Measurements from ENCODE around the gene SLC15A4.
"Not testable (repeated sequence)": the region's sequence is repeated elsewhere in the genome, so short reads cannot be mapped to it uniquely, and the experiment has no call there.

Gene SLC15A4

DNA sequence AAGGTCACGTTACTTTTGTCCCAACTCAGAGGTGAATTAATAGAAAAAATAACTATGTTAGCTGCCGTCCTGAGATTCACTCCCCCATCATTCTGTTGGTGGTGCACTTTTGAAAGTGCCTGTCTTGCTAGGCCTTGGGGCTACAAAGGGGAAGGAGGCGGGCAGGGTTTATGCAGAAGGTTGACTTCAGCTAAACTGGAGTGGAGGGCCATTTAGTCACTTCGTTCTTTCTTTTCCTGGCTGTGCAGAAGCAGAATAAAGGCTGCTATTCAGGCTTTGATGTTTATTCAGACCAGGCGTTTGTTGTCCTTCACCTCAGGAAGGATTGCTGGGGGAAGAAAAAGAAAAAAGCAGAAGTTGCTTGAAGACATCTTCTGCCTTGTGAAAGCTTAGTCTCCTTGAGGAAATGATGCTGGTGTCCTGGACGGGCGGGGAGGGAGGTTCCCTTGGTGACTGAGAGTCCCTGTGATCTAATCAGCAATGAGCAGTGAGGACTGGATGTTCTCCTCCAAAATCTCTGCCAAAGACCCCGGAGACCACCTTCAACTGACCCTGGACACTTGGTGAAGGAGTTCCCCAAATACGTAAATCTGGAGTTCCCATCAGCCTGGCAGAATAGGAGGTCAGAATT, 33.5 kb upstream of the SLC15A4 start:
- Histone ChIP-seq H3K9ac (ENCODE audit: insufficient read length) (no peak overlapping the region), H3K9me3 (ENCODE audit: low read depth, low read length) (no peaks in the 10 kb centered on the region), H3K27ac (no peak overlapping the region), H3K4me3 (no peak overlapping the region), H3K36me3 (ENCODE audit: insufficient read depth, low read length) (no peaks in the 10 kb centered on the region)
- TF ChIP-seq FOXP2 (optimal IDR thresholded peaks at IDR 0.05; ENCODE audit: control extremely low read depth, extremely low read length, insufficient read depth) (no peak), EZH2 (IDR thresholded peaks at IDR 0.05) (no peak), POLR2AphosphoS5 (IDR thresholded peaks at IDR 0.05; ENCODE audit: borderline replicate concordance, low read depth, low read length) (no peak)
- DNase-seq (ENCODE audit: low read depth, low spot score) = no peak

DNA sequence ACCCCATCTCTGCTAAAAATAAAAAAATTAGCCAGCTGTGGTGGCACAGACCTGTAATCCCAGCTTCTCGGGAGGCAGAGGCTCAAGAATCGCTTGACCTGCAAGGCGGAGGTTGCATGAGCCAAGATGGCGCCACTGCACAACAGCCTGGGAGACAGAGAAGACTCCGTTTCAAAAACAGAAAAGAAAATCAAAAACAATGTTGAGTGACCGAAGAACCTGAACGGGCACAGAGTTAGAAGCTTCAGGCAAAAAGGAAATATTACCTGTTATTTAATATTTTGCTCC, 33.0 kb upstream of the SLC15A4 start:
- Histone ChIP-seq H3K27ac (no peak overlapping the region), H3K9ac (ENCODE audit: insufficient read length) (no peak overlapping the region), H3K9me3 (ENCODE audit: low read depth, low read length) (no peaks in the 10 kb centered on the region), H3K36me3 (ENCODE audit: insufficient read depth, low read length) (no peaks in the 10 kb centered on the region), H3K4me3 (no peak overlapping the region)
- DNase-seq (ENCODE audit: low read depth, low spot score) = no peak
- TF ChIP-seq FOXP2 (optimal IDR thresholded peaks at IDR 0.05; ENCODE audit: control extremely low read depth, extremely low read length, insufficient read depth) (no peak), EZH2 (IDR thresholded peaks at IDR 0.05) (no peak), POLR2AphosphoS5 (IDR thresholded peaks at IDR 0.05; ENCODE audit: borderline replicate concordance, low read depth, low read length) (no peak)

DNA sequence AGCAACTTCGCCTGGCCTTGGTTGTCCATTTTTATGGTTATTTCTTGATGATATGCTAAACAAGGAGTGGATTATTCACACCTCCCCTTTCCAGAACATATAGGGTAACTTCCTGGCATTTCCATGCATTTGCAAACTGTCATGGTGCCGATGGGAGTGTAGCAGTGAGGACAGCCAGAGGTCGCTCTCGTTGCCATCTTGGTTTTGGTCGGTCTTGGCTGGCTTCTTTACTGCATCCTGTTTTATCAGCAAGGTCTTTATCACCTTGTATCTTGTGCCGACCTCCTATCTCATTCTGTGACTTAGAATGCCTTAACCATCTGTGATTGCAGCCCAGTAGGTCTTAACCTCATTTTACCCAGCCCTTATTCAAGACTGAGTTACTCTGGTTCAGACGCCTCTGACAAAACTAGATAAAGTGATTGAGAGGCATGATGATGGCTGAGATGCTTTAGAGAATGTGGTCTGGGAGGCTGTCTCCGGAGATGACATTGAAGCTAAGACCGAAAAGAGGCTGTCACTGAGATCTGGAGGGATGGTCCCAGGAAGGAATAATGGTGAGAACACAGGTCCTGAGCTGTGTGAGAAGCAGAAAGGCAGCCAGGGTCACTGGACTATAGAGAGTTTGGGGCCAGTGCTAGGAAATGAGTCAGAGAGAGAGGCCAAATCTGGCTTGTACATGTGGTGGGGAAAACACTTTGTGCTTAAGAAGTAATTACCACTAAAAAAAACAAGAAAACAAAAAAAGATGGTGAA, 32.5 kb upstream of the SLC15A4 start:
- TF ChIP-seq POLR2AphosphoS5 (IDR thresholded peaks at IDR 0.05; ENCODE audit: borderline replicate concordance, low read depth, low read length) (no peak), FOXP2 (optimal IDR thresholded peaks at IDR 0.05; ENCODE audit: control extremely low read depth, extremely low read length, insufficient read depth) (no peak), EZH2 (IDR thresholded peaks at IDR 0.05) (no peak)
- Histone ChIP-seq H3K27ac (no peak overlapping the region), H3K9me3 (ENCODE audit: low read depth, low read length) (no peaks in the 10 kb centered on the region), H3K4me3 (no peak overlapping the region), H3K36me3 (ENCODE audit: insufficient read depth, low read length) (no peaks in the 10 kb centered on the region), H3K9ac (ENCODE audit: insufficient read length) (no peak overlapping the region)
- DNase-seq (ENCODE audit: low read depth, low spot score) = no peak

DNA sequence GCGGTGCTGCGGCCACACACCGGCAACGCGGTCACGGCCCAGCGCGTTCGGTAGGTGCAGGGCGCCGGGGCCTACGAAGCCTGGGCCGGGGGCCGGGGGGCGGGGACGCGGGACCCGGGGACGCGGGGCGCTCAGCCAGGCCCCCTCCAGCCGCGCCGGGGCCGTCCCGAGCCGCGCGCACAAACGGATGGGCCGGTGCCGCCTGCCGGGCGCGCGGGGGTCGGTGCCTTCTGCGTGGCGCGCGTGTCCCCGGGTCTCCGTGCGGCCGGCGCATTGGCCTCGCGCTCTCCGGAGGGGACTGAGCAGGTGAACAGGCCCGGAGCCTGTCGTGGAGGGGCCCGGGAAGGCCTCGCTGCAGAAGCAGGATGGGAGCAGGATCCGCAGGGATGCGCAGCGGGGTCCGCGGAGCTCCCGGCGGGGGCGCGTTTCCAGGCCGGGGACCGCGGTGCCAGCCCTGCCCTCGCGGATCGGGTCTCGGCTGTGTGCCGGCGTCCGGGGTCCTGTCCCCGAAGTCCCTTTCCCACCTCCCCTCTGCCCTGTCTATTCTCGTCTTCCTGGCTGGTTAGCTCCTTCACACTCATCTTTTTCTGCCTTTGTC, 29.9 kb upstream of the SLC15A4 start:
- Histone ChIP-seq H3K9me3 (ENCODE audit: low read depth, low read length) (no peaks in the 10 kb centered on the region), H3K27ac (no peak overlapping the region), H3K9ac (ENCODE audit: insufficient read length) (no peak overlapping the region), H3K4me3 (no peak overlapping the region), H3K36me3 (ENCODE audit: insufficient read depth, low read length) (no peaks in the 10 kb centered on the region)
- no peak for DNase-seq (ENCODE audit: low read depth, low spot score)
- TF ChIP-seq POLR2AphosphoS5 (IDR thresholded peaks at IDR 0.05; ENCODE audit: borderline replicate concordance, low read depth, low read length) = no peak
- TF ChIP-seq FOXP2 (optimal IDR thresholded peaks at IDR 0.05; ENCODE audit: control extremely low read depth, extremely low read length, insufficient read depth) = no peak
- TF ChIP-seq EZH2 (IDR thresholded peaks at IDR 0.05) = no peak

DNA sequence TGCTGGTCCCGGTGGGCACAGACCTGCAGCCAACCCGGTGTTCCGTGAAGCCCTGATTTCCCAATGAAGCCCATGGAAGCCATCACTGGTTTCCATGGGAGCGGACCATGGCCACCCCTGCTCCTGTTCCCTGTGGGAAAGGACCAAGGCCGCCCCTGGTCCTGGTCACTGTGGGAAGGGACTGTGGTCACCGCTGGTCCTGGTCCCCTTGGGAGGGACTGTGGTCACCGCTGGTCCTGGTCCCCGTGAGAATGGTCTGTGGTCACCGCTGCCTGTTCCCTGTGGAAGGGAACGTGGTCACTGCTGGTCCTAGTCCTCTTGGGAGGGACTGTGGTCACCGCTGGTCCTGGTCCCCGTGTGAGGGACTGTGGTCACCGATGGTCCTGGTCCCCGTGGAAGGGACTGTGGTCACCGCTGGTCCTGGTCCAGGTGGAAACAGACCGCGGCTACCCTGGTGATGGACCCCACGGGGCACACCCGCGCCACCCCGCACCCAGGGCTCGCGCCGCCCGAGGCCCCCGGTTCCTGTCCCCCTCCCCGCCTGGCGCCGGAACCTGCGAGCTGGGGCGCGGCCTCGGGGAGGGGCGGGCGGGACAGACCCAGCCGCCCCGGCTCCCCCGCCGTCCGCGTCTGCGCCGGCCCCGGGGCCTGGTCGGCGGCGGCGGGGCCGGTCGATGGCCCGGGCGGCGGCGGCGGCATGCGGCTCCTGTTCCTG, 29.3 kb upstream of the SLC15A4 start, which contains the start of gene GLT1D1:
GLT1D1 (plus strand) TSS at position 594 of the 715 bp plus-strand sequence; CDS start at position 698, 104 bp downstream.
- Histone ChIP-seq H3K4me3 (no peak within 1 kb of the TSS), H3K9me3 (ENCODE audit: low read depth, low read length) (no peaks in the 10 kb centered on the region), H3K27ac (no peak within 1 kb of the TSS), H3K36me3 (ENCODE audit: insufficient read depth, low read length) (no peaks in the 10 kb centered on the region), H3K9ac (ENCODE audit: insufficient read length) (no peak within 1 kb of the TSS)
- no peak for DNase-seq (ENCODE audit: low read depth, low spot score)
- TF ChIP-seq FOXP2 (optimal IDR thresholded peaks at IDR 0.05; ENCODE audit: control extremely low read depth, extremely low read length, insufficient read depth) = no peak
- no peak for TF ChIP-seq EZH2 (IDR thresholded peaks at IDR 0.05)
- TF ChIP-seq POLR2AphosphoS5 (IDR thresholded peaks at IDR 0.05; ENCODE audit: borderline replicate concordance, low read depth, low read length) = no peak

DNA sequence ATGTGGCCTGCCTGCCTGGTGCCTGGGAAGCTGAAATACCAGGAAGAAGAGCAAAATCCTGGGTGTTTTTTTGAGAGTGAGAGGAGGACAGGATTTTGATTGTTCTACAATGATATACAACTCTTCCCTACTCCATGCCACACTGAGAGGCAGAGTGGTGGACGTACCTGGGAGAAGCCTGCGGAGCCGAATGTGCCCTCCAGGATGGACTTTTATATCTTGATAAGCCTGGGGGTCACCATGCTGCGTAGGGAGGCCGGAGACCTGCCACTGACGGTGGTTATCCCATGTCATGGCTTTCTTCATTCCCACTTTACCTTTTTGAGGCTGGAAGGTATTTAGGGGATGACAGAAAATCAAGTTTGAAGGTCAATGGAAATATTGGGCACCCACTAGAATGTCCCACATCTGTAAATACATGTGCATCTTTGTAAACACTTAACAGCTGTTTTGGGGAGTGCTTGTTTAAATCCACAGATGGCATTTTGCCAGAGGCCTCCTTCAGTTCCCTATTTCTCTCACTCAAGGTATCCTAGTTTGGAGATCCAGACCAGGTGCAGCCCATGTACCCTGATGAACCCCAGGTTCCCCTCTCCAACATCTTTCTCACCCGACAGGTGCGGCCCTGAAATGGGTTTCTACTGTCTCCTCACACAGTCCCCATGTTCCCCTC, 28.4 kb upstream of the SLC15A4 start:
- DNase-seq (ENCODE audit: low read depth, low spot score) = no peak
- H3K4me3 ChIP-seq = no peak overlapping the region
- H3K9me3 ChIP-seq (ENCODE audit: low read depth, low read length) = no peaks in the 10 kb centered on the region
- no peak for TF ChIP-seq FOXP2 (optimal IDR thresholded peaks at IDR 0.05; ENCODE audit: control extremely low read depth, extremely low read length, insufficient read depth)
- TF ChIP-seq POLR2AphosphoS5 (IDR thresholded peaks at IDR 0.05; ENCODE audit: borderline replicate concordance, low read depth, low read length) = no peak
- no peak for TF ChIP-seq EZH2 (IDR thresholded peaks at IDR 0.05)
- H3K36me3 ChIP-seq (ENCODE audit: insufficient read depth, low read length) = no peaks in the 10 kb centered on the region
- H3K27ac ChIP-seq = no peak overlapping the region
- H3K9ac ChIP-seq (ENCODE audit: insufficient read length) = no peak overlapping the region

DNA sequence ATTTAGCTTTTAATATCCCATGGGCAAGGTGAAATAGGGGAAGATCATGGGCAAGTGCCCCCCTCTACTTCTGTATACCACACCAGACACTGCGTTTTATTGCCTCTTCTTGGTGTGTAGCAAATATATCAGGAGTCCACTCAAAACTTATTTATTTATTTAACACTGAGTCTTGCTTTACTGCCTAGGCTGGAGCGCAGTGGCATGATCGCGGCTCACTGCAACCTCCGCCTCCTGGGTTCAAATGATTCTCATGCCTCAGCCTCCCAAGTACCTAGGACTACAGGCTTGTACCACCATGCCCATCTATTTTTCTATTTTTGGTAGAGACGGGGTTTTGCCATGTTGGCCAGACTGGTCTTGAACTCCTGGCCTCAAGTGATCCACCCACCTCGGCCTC, 27.7 kb upstream of the SLC15A4 start:
- not testable (repeated sequence) for H3K27ac ChIP-seq; H3K4me3 ChIP-seq; H3K36me3 ChIP-seq (ENCODE audit: insufficient read depth, low read length); H3K9ac ChIP-seq (ENCODE audit: insufficient read length); H3K9me3 ChIP-seq (ENCODE audit: low read depth, low read length); DNase-seq (ENCODE audit: low read depth, low spot score)

DNA sequence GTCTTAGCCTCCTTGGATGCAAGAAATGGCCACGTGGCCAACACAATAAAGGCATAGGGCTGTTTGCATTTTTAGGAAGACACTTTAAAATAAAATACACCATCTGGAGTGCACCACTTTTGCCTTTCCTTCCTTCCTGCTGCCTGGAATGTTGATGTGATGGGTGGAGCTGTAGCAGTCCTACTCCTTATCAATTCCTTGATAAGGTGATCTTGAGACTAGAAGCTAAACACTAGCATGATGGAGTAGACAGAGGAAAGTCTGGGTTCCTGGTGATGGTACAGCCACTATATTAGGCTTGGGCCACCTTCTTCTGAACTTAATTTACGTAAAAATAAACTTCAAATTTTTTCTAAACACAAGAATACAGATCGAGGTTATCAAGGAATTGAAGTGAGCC, 26.6 kb upstream of the SLC15A4 start:
- H3K9me3 ChIP-seq (ENCODE audit: low read depth, low read length) = no peaks in the 10 kb centered on the region
- no peak overlapping the region for H3K4me3 ChIP-seq
- TF ChIP-seq FOXP2 (optimal IDR thresholded peaks at IDR 0.05; ENCODE audit: control extremely low read depth, extremely low read length, insufficient read depth) = no peak
- H3K36me3 ChIP-seq (ENCODE audit: insufficient read depth, low read length) = no peaks in the 10 kb centered on the region
- H3K27ac ChIP-seq = no peak overlapping the region
- no peak for DNase-seq (ENCODE audit: low read depth, low spot score)
- H3K9ac ChIP-seq (ENCODE audit: insufficient read length) = no peak overlapping the region

DNA sequence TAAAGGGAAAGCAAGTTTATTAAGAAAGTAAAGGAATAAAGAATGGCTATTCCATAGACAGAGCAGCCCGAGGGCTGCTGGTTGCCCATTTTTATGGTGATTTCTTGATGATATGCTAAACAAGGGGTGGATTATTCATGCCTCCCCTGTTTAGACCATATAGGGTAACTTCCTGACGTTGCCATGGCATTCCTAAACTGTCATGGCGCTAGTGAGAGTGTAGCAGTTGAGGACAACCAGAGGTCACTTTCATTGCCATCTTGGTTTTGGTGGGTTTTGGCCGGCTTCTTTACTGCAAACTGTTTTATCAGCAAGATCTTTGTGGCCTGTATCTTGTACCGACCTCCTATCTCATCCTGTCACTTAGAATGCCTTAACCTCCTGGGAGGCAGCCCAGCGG, 26.0 kb upstream of the SLC15A4 start:
- H3K4me3 ChIP-seq; H3K36me3 ChIP-seq (ENCODE audit: insufficient read depth, low read length); H3K9ac ChIP-seq (ENCODE audit: insufficient read length); H3K27ac ChIP-seq; H3K9me3 ChIP-seq (ENCODE audit: low read depth, low read length); DNase-seq (ENCODE audit: low read depth, low spot score): not testable (repeated sequence)
